HEK293 (cell line): ENCODE data around the gene TMEM86A.

Experiments used
- CTCF ChIA-PET: fragments of 350-600 bp; formaldehyde crosslinking; extraction: SDS; loops from one replicate; lab custom pipeline; 2021; ENCODE audit warnings: antibody characterized with exemption; lab: Yijun Ruan, JAX
- POLR2A ChIA-PET: fragments of 300-600 bp; formaldehyde crosslinking; extraction: SDS; loops from one replicate; lab custom pipeline; 2020; ENCODE audit warnings: antibody characterized with exemption, inconsistent platforms; lab: Yijun Ruan, JAX
- H3K27ac ChIP-seq: fragments of 200-500 bp; sonication (Bioruptor generic); 2 replicates; pipeline ENCODE4 v1.5.1; 2014; ENCODE audit warnings: low read depth, low read length, control low read depth, inconsistent platforms; ENCODE audit errors: extremely low read depth
- H3K36me3 ChIP-seq, 2 experiments: fragments of 200-500 bp in 1 of 2; sonication (Bioruptor generic) in 1 of 2; 1 replicate in 1 of 2; 2 replicates in 1 of 2; pipeline ENCODE4 v1.5.1; 2014 to 2017; ENCODE audit warnings: inconsistent platforms in 2 of 2, low read length in 2 of 2; ENCODE audit not compliant: control insufficient read depth in 2 of 2, insufficient read depth in 1 of 2
- H3K4me1 ChIP-seq: fragments of 200-500 bp; sonication (Bioruptor generic); 2 replicates; pipeline ENCODE4 v1.5.1; 2014; ENCODE audit warnings: mild to moderate bottlenecking, low read length, inconsistent platforms; ENCODE audit not compliant: control insufficient read depth, insufficient read depth
- H3K4me3 ChIP-seq: 2 replicates; pipeline ENCODE4 v1.5.1; 2011; ENCODE audit warnings: low read depth, mild to moderate bottlenecking, control low read depth, low read length, moderate library complexity
- H3K9me3 ChIP-seq: fragments of 200-500 bp; sonication (Bioruptor generic); 2 replicates; pipeline ENCODE4 v1.5.1; 2014; ENCODE audit warnings: low read depth, low read length, inconsistent platforms; ENCODE audit not compliant: control insufficient read depth, insufficient read depth
- GLIS1 ChIP-seq: fragments of 450-650 bp; formaldehyde crosslinking; IDR thresholded peaks from 2 replicates; pipeline ENCODE4 v1.5.1; 2016; ENCODE audit warnings: missing biosample characterization, missing genetic modification characterization
- GLIS2 ChIP-seq: fragments of 450-650 bp; formaldehyde crosslinking; IDR thresholded peaks from 2 replicates; pipeline ENCODE4 v1.5.1; 2016; ENCODE audit warnings: missing biosample characterization, missing genetic modification characterization
- HOXC10 ChIP-seq: sonication (generic); formaldehyde crosslinking; IDR thresholded peaks from 2 replicates; pipeline ENCODE4 v1.8.1; 2023; ENCODE audit warnings: mild to moderate bottlenecking, missing genetic modification reagents
- KLF10 ChIP-seq: fragments of 450-650 bp; IDR thresholded peaks from 2 replicates; pipeline ENCODE4 v1.5.1; 2018; ENCODE audit warnings: missing biosample characterization, mild to moderate bottlenecking, missing genetic modification characterization
- KLF16 ChIP-seq: fragments of 450-650 bp; formaldehyde crosslinking; IDR thresholded peaks from 2 replicates; pipeline ENCODE4 v1.5.1; 2017; ENCODE audit warnings: missing biosample characterization, missing genetic modification characterization
- KLF8 ChIP-seq: fragments of 450-650 bp; formaldehyde crosslinking; IDR thresholded peaks from 2 replicates; pipeline ENCODE4 v1.5.1; 2016; ENCODE audit warnings: missing biosample characterization, missing genetic modification characterization
- KLF9 ChIP-seq: fragments of 450-650 bp; formaldehyde crosslinking; IDR thresholded peaks from 2 replicates; pipeline ENCODE4 v1.5.1; 2016; ENCODE audit warnings: missing biosample characterization, missing genetic modification characterization, low read depth
- OVOL3 ChIP-seq: fragments of 450-650 bp; formaldehyde crosslinking; IDR thresholded peaks from 2 replicates; pipeline ENCODE4 v1.5.1; 2016; ENCODE audit warnings: missing biosample characterization, missing genetic modification characterization
- SP2 ChIP-seq: fragments of 450-650 bp; formaldehyde crosslinking; IDR thresholded peaks from 2 replicates; pipeline ENCODE4 v1.5.1; 2016; ENCODE audit warnings: missing biosample characterization, missing genetic modification characterization
- SP3 ChIP-seq: fragments of 450-650 bp; formaldehyde crosslinking; IDR thresholded peaks from 2 replicates; pipeline ENCODE4 v1.5.1; 2016; ENCODE audit warnings: missing biosample characterization, missing genetic modification characterization
- ZBTB20 ChIP-seq: fragments of 450-650 bp; formaldehyde crosslinking; IDR thresholded peaks from 2 replicates; pipeline ENCODE4 v1.5.1; 2016; ENCODE audit warnings: missing biosample characterization, missing genetic modification characterization
- ZBTB8A ChIP-seq: fragments of 450-650 bp; formaldehyde crosslinking; IDR thresholded peaks from 2 replicates; pipeline ENCODE4 v1.5.1; 2016; ENCODE audit warnings: missing biosample characterization, missing genetic modification characterization
- ZFHX2 ChIP-seq: fragments of 450-650 bp; formaldehyde crosslinking; conservative IDR thresholded peaks from 2 replicates; pipeline ENCODE4 v1.5.1; 2016; ENCODE audit warnings: missing biosample characterization, missing genetic modification characterization
- ZIC2 ChIP-seq: fragments of 450-650 bp; formaldehyde crosslinking; IDR thresholded peaks from 2 replicates; pipeline ENCODE4 v1.5.1; 2016; ENCODE audit warnings: missing biosample characterization, missing genetic modification characterization
- ZNF24 ChIP-seq: fragments of 450-650 bp; formaldehyde crosslinking; IDR thresholded peaks from 2 replicates; pipeline ENCODE4 v1.5.1; 2016; ENCODE audit warnings: missing biosample characterization, missing genetic modification characterization
- ZNF311 ChIP-seq: fragments of 450-650 bp; formaldehyde crosslinking; IDR thresholded peaks from 2 replicates; pipeline ENCODE4 v1.5.1; 2017; ENCODE audit warnings: missing biosample characterization, missing genetic modification characterization, borderline replicate concordance
- ZNF335 ChIP-seq: fragments of 450-650 bp; formaldehyde crosslinking; conservative IDR thresholded peaks from 2 replicates; pipeline ENCODE4 v1.5.1; 2016; ENCODE audit warnings: missing biosample characterization, missing genetic modification characterization
- ZNF670 ChIP-seq: fragments of 450-650 bp; formaldehyde crosslinking; IDR thresholded peaks from 2 replicates; pipeline ENCODE4 v1.5.1; 2016; ENCODE audit warnings: missing biosample characterization, missing genetic modification characterization, low read depth
- ZNF76 ChIP-seq: fragments of 450-650 bp; formaldehyde crosslinking; IDR thresholded peaks from 2 replicates; pipeline ENCODE4; 2016; ENCODE audit warnings: low read depth, missing biosample characterization, missing genetic modification characterization, borderline replicate concordance
- TF ChIP-seq, protein P1 (sequence below): IDR thresholded peaks from 2 replicates; pipeline ENCODE4 v1.6.1; 2011; ENCODE audit warnings: mild to moderate bottlenecking, low read depth, low read length, borderline replicate concordance
- TF ChIP-seq, protein P2 (sequence below): fragments of 450-650 bp; formaldehyde crosslinking; IDR thresholded peaks from 2 replicates; pipeline ENCODE4 v1.5.1; 2016; ENCODE audit warnings: missing biosample characterization, missing genetic modification characterization, low read depth
- TF ChIP-seq, protein P3 (sequence below): fragments of 450-650 bp; formaldehyde crosslinking; IDR thresholded peaks from 2 replicates; pipeline ENCODE4 v1.5.1; 2016; ENCODE audit warnings: missing biosample characterization, missing genetic modification characterization
- TF ChIP-seq, protein P4 (sequence below): fragments of 450-650 bp; formaldehyde crosslinking; optimal IDR thresholded peaks from 2 replicates; pipeline ENCODE3; 2016; ENCODE audit warnings: missing biosample characterization, mild to moderate bottlenecking, missing genetic modification characterization
- TF ChIP-seq, protein P5 (sequence below): fragments of 450-650 bp; formaldehyde crosslinking; IDR thresholded peaks from 2 replicates; pipeline ENCODE4 v1.5.1; 2016; ENCODE audit warnings: missing biosample characterization, missing genetic modification characterization

The TMEM86A gene, protein sequence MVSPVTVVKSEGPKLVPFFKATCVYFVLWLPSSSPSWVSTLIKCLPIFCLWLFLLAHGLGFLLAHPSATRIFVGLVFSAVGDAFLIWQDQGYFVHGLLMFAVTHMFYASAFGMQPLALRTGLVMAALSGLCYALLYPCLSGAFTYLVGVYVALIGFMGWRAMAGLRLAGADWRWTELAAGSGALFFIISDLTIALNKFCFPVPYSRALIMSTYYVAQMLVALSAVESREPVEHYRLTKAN

DNA sequence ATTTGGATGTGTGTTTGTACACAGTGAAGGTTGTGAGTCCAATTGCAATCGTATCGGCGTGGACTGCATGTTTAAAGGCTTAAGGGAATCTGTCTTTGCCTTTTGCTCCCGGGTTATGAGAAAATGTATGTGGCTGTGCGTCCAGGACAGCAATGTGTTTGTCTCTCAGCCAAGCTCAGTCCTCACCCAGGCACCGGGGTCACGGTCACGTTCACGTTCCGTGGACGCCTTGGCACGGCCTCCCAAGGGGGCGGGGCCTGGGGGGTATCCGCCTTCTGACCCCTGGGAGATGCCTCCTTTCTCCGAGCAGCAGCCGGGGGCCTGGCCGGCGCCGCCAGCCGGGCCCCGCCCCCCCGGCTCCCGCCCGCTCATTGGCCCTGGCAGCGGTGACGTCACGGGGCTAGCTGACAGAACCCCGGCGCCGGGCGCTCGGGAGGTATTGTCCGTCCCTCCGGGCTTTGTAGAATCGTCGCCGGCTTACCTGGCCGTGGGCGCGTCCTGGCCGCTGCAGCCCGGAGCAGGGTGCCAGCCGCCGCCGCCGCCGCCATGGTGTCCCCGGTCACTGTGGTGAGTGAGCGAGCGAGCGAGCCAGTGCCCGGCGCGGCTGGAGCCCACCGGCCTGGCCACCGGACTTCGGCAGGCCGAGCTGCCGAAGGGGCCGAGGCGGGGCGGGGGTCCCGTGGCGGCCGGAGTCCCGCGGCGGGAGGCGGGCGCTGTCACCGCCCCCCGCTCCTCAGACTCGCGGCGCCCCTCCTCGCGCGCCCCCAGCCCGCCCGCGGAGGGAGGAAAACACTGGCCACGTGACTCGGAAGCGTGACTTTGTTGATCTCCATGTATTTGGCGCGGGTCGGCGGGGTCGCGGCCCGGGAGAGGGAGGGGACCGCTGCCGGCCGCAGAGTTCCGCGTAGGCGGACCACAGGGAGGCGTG is at the start of gene TMEM86A:
Gene TMEM86A, plus strand, starts transcription at position 439 of the 928 bp plus-strand sequence. Its CDS starts 108 bp downstream, at position 547.
- CTCF ChIA-PET: interaction anchor here (0.6 to 1.1 kb wide), 2 partner anchors 23 to 336 kb away, joined by 3 read pairs; no protein-coding TSS in a partner anchor
- peak within 1 kb of the TSS; percentile 64 for H3K4me3 ChIP-seq
- POLR2A ChIA-PET: interaction anchor here (0.5 to 1.9 kb wide), 3 partner anchors 65 to 594 kb away, joined by 3 to 7 read pairs (median 3); partner anchors contain the start of gene SPTY2D1
- peak; percentile 78 for TF ChIP-seq ZBTB20 (tag by site-specific recombination)
- TF ChIP-seq KLF8 (tag by site-specific recombination): 0 out of 2 replicates have a peak, but pooled peaks have one; percentile 26
- peak; percentile 68 for TF ChIP-seq SP3
- TF ChIP-seq, protein P1, sequence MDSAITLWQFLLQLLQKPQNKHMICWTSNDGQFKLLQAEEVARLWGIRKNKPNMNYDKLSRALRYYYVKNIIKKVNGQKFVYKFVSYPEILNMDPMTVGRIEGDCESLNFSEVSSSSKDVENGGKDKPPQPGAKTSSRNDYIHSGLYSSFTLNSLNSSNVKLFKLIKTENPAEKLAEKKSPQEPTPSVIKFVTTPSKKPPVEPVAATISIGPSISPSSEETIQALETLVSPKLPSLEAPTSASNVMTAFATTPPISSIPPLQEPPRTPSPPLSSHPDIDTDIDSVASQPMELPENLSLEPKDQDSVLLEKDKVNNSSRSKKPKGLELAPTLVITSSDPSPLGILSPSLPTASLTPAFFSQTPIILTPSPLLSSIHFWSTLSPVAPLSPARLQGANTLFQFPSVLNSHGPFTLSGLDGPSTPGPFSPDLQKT: no peak
- TF ChIP-seq, protein P2, sequence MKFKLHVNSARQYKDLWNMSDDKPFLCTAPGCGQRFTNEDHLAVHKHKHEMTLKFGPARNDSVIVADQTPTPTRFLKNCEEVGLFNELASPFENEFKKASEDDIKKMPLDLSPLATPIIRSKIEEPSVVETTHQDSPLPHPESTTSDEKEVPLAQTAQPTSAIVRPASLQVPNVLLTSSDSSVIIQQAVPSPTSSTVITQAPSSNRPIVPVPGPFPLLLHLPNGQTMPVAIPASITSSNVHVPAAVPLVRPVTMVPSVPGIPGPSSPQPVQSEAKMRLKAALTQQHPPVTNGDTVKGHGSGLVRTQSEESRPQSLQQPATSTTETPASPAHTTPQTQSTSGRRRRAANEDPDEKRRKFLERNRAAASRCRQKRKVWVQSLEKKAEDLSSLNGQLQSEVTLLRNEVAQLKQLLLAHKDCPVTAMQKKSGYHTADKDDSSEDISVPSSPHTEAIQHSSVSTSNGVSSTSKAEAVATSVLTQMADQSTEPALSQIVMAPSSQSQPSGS (tag by site-specific recombination): peak; percentile 83
- TF ChIP-seq ZFHX2 (tag by site-specific recombination): peak; percentile 87
- TF ChIP-seq ZNF76 (tag by site-specific recombination): peak; percentile 70; the same call in 1 of the 2 replicates
- TF ChIP-seq, protein P3, sequence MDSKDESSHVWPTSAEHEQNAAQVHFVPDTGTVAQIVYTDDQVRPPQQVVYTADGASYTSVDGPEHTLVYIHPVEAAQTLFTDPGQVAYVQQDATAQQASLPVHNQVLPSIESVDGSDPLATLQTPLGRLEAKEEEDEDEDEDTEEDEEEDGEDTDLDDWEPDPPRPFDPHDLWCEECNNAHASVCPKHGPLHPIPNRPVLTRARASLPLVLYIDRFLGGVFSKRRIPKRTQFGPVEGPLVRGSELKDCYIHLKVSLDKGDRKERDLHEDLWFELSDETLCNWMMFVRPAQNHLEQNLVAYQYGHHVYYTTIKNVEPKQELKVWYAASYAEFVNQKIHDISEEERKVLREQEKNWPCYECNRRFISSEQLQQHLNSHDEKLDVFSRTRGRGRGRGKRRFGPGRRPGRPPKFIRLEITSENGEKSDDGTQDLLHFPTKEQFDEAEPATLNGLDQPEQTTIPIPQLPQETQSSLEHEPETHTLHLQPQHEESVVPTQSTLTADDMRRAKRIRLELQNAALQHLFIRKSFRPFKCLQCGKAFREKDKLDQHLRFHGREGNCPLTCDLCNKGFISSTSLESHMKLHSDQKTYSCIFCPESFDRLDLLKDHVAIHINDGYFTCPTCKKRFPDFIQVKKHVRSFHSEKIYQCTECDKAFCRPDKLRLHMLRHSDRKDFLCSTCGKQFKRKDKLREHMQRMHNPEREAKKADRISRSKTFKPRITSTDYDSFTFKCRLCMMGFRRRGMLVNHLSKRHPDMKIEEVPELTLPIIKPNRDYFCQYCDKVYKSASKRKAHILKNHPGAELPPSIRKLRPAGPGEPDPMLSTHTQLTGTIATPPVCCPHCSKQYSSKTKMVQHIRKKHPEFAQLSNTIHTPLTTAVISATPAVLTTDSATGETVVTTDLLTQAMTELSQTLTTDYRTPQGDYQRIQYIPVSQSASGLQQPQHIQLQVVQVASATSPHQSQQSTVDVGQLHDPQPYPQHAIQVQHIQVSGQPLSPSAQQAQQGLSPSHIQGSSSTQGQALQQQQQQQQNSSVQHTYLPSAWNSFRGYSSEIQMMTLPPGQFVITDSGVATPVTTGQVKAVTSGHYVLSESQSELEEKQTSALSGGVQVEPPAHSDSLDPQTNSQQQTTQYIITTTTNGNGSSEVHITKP (tag by site-specific recombination): 0 out of 2 replicates have a peak, but pooled peaks have one; percentile 26
- no peak for TF ChIP-seq ZNF670 (tag by site-specific recombination)
- peak; percentile 56 for TF ChIP-seq ZNF335
- TF ChIP-seq KLF10: peak; percentile 95
- TF ChIP-seq GLIS1 (tag by site-specific recombination): peak; percentile 35; the same call in 1 of the 2 replicates
- no peak for TF ChIP-seq ZNF24
- 0 out of 2 replicates have a peak, but pooled peaks have one; percentile 32 for TF ChIP-seq KLF16 (tag by site-specific recombination)
- TF ChIP-seq, protein P4, sequence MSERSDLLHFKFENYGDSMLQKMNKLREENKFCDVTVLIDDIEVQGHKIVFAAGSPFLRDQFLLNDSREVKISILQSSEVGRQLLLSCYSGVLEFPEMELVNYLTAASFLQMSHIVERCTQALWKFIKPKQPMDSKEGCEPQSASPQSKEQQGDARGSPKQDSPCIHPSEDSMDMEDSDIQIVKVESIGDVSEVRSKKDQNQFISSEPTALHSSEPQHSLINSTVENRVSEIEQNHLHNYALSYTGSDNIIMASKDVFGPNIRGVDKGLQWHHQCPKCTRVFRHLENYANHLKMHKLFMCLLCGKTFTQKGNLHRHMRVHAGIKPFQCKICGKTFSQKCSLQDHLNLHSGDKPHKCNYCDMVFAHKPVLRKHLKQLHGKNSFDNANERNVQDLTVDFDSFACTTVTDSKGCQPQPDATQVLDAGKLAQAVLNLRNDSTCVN (tag by site-specific recombination): peak; percentile 58
- TF ChIP-seq KLF9 (tag by site-specific recombination): peak; percentile 49
- TF ChIP-seq GLIS2 (tag by site-specific recombination): peak; percentile 69
- TF ChIP-seq OVOL3 (tag by site-specific recombination): no peak
- no peak for TF ChIP-seq ZNF311 (tag by site-specific recombination)
- peak; percentile 73 for TF ChIP-seq SP2 (tag by site-specific recombination)
- TF ChIP-seq HOXC10 (CRISPR knock-in tag): 0 out of 2 replicates have a peak, but pooled peaks have one; percentile 72
- TF ChIP-seq ZIC2 (tag by site-specific recombination): peak; percentile 71
- TF ChIP-seq ZBTB8A: peak; percentile 74
- TF ChIP-seq, protein P5, sequence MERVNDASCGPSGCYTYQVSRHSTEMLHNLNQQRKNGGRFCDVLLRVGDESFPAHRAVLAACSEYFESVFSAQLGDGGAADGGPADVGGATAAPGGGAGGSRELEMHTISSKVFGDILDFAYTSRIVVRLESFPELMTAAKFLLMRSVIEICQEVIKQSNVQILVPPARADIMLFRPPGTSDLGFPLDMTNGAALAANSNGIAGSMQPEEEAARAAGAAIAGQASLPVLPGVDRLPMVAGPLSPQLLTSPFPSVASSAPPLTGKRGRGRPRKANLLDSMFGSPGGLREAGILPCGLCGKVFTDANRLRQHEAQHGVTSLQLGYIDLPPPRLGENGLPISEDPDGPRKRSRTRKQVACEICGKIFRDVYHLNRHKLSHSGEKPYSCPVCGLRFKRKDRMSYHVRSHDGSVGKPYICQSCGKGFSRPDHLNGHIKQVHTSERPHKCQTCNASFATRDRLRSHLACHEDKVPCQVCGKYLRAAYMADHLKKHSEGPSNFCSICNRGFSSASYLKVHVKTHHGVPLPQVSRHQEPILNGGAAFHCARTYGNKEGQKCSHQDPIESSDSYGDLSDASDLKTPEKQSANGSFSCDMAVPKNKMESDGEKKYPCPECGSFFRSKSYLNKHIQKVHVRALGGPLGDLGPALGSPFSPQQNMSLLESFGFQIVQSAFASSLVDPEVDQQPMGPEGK (tag by site-specific recombination): peak; percentile 21; the same call in 1 of the 2 replicates

More for the DNA sequence above, at the start of gene TMEM86A:
- Histone ChIP-seq H3K36me3 (no peaks in the 10 kb centered on the region), H3K27ac (peak within 1 kb of the TSS; percentile 58; the same call in 1 of the 2 replicates), H3K9me3 (no peaks in the 10 kb centered on the region), H3K4me1 (no peaks in the 10 kb centered on the region)
